GM04503 (cell line): ENCODE measurements around the gene ABHD10.
"Not testable (repeated sequence)": the region's sequence is repeated elsewhere in the genome, so short reads cannot be mapped to it uniquely, and the experiment has no call there.

Experiments used
- DNase-seq: peaks from one replicate; pipeline ENCODE4 v3.0.0-alpha.2; 2012; ENCODE audit warnings: low read depth

Gene ABHD10

DNA sequence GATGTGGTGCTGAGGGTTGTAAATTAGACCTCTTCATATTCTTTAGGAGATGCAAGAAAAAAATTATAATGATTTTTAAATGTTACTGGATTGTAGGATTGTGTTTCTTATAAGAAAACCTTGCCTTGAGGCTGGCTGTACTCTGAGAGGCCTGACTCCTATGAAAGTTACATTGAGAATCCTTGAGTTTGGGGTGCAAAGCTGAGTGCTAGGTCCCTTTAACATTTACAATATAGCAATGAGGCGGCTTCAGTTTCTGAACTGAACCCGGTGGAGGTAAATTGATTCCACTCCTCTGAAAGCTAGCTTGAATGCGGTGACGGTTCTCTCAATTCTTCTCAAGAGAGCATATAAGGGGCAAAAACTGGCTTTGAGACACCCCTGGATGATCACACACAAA, 55.6 kb downstream of the ABHD10 start, which contains the start of gene TMPRSS7:
Gene TMPRSS7 (plus strand): TSS at position 301 of the 400 bp plus-strand sequence. CDS start 110 bp downstream, outside the sequence.
- no peak for DNase-seq

DNA sequence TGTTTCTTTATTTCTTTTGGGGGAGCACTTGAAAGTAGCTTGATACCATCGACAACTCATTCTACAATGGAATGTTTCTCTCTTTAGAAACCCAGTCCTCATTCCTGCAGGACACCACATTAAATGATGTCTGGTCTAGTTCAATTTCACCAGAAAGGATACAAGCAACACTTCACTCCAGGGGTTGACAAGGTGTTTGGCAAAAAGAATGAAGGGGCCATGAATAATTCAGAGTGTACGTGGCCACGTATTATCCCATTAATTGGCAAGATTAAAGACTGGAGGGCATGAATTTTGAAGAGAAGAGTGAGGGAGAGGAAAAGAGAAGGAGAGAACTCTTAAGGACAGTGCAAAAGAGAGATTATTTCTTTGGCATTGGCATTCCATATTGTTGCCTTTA, 56.4 kb downstream of the ABHD10 start:
- no peak for DNase-seq

DNA sequence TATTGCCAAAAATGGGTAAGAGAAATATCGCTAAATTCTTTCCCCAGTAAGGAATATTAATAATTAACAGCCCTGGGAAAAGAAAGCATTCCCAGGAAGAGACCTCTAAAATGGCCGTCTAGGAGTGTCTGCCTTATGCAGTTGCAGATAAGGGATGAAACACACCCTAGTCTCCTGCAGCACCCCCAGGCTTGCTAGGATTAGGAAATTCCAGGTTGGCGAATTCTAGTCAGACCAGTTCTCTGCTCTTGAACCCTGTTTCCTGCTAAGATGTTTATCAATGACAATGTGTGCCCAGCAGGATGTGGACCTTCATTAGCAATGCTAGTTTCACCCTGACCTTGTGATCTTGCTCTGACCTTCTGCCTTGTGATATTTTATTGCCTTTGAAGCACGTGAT, 58.4 kb downstream of the ABHD10 start:
- not testable (repeated sequence) for DNase-seq

GRCh38 chr3:112038863-112039262, 60.0 kb downstream of the ABHD10 start:
- no peak for DNase-seq

GRCh38 chr3:112041321-112041720, 62.5 kb downstream of the ABHD10 start:
- DNase-seq, result no peak

- no peak for DNase-seq
These were observed 64.0 kb downstream of the ABHD10 start for GRCh38 chr3:112042842-112043280.
